ENCODE measurements around the gene MTCL3.

GRCh38 chr6:127518191-127518709 is 885 bp downstream of the MTCL3 start:
- TF ChIP-seq CTCF (IDR thresholded peaks at IDR 0.05; ENCODE audit: low read depth, low read length, poor library complexity, severe bottlenecking), result no peak
- no peak for TF ChIP-seq EZH2phosphoT487 (IDR thresholded peaks at IDR 0.05; ENCODE audit: borderline replicate concordance, low read length)

Measured in DOHH2 (cell line).